Brain pericyte (primary cell): ENCODE measurements around the gene LLGL1.

Experiments
- DNase-seq: peaks from one replicate; pipeline ENCODE4 v3.0.0-alpha.2; 2012; ENCODE audit warnings: low read depth, low spot score

LLGL1 gene

GRCh38 chr17:18270046-18270931, 44.9 kb downstream of the LLGL1 start:
- DNase-seq, result no peak

- DNase-seq, result no peak
Observed at GRCh38 chr17:18277076-18277475, 51.6 kb downstream of the LLGL1 start.

GRCh38 chr17:18278867-18279266, 53.4 kb downstream of the LLGL1 start:
- no peak for DNase-seq

DNA sequence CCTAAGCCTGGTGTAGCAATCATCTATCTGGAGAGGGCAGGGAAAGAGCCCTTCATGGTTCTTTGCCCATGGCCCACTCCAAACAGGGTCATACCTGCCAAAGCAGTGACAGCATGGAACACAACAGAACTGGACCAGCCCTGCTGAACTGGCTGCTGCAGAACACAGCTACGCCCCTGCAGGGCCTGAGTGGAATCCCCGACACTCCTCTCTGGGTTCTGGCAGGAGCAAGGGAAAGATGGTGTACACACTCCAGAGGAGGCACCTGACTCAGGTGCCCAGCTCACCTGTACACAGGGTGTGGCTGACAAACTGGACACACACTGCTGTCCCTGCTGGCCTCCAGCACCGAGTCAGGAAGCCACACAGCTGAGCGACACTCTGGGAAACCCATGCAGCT, 54.8 kb downstream of the LLGL1 start:
- no peak for DNase-seq

GRCh38 chr17:18280766-18281371, 55.4 kb downstream of the LLGL1 start:
- DNase-seq, result no peak

DNA sequence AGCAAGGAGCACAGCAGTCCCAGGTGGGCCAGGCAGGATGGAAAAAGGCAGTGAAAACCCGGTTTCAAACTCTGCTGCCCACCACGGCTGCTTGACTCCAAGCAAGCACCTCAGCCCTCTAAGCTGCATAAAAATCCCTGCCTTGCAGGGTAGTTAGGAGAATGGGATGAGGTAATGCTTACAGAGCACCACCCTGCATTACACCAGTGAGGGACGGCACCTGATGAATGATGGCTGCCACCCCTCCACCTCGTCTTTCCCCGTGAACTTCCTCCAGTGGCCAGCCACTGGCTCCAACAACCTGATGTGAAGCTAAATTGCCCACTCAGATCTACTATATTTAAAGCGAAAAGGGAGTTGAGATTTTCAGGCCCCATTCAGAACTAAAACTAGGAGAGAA, 56.4 kb downstream of the LLGL1 start:
- no peak for DNase-seq

GRCh38 chr17:18285296-18285695, 59.9 kb downstream of the LLGL1 start:
- no peak for DNase-seq

DNA sequence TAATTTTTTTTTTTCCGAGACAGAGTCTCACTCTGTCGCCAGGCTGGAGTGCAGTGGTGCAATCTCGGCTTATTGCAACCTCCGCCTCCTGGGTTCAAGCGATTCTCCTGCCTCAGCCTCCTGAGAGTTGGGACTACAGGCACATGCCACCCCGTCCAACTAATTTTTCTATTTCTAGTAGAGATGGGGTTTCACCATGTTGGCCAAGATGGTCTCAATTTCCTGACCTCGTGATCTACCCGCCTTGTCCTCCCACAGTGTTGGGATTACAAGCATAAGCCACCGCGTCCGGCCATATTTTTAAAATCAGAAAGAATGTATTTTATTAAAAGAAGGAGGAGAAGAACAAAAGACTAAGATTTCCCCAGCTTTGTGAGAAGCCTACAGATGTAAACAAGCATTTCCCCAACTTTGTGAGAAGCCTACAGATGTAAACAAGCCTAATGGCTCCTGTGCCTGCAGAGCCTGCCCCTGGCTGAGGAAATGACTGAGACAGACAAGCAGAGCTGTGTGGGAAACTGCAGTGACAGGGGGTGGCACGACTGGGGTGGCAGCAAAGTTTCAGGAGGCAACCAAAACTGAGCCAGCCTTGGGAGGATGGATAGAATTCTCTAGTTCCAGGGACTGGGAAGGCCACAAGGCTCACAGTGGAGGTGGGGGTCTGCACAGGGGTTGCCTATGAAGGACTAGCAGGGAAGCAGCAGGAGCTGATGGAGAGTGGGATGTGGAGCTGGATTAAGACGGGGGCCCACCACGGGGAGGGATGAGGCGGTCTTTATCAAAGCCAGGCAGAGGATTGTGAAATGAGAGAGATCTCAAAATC, 66.5 kb downstream of the LLGL1 start:
- DNase-seq, result no peak
